ENCODE data around the gene SLC7A5.

DNA sequence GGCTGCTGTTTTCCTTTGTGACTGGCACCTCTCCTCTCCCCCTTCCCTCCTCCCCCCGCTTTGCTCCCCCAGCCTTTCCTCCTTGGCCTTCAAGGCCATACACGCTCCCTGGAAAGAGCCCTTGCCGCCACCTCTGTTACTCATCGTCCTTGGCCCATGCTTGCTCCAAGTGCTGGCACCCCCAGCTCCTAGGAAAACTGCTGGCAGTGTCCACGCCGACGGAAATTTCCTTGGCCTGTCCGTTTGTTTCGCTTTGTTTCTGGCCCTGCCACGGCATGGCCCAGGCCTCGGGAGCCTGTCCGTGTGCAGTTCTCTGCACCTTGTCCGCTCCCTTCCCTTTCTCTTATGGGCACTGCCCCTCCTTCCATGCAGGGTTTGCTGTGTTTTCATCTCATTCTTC lies 49.0 kb upstream of the SLC7A5 start:
- TF ChIP-seq CTCF (IDR thresholded peaks at IDR 0.05) (no peak), POLR2A (IDR thresholded peaks at IDR 0.05) (peak in 1 of 3 donors; percentile 12)
